ENCODE data around the gene SLF2. TPM values are rescaled to one million over a fixed set of nuclear protein-coding genes. Genes with fewer than 3 reads are reported as not detected.

The SLF2 gene
- total RNA-seq, 1 experiment from 2014 or later: 23.1 TPM

GRCh38 chr10:100960251-100960650 is 47.5 kb downstream of the SLF2 start:
- Histone ChIP-seq H2BK120ac (ENCODE audit: low read depth, low read length, poor library complexity, severe bottlenecking) (no peak overlapping the region), H3K27ac (ENCODE audit: insufficient read length, low read depth, low read length) (no peak overlapping the region), H3K79me2 (ENCODE audit: insufficient read depth, low read length) (no peaks in the 10 kb centered on the region), H3K79me1 (ENCODE audit: insufficient read depth, low read depth, low read length, poor library complexity, severe bottlenecking) (no peaks in the 10 kb centered on the region), H3K23ac (ENCODE audit: insufficient read length, low read depth, low read length) (no peak overlapping the region), H2AK5ac (ENCODE audit: insufficient read length, low read length) (no peak overlapping the region), H4K5ac (ENCODE audit: insufficient read length, low read depth, low read length) (no peak overlapping the region), H2BK20ac (ENCODE audit: low read depth, low read length, poor library complexity, severe bottlenecking) (no peak overlapping the region), H3K4ac (ENCODE audit: low read depth, low read length) (no peak overlapping the region), H3K14ac (ENCODE audit: insufficient read depth, low read length) (no peak overlapping the region), H3K4me1 (ENCODE audit: insufficient read depth, low read length) (no peaks in the 10 kb centered on the region), H3K9me3 (ENCODE audit: control insufficient read depth, low read depth, low read length) (no peaks in the 10 kb centered on the region), H3K9ac (ENCODE audit: extremely low read depth, insufficient read length, low read length) (no peak overlapping the region), H4K91ac (ENCODE audit: insufficient read length, low read depth, low read length) (no peak overlapping the region), H4K8ac (replicated peaks; ENCODE audit: insufficient read length, low read depth, low read length) (no peak overlapping the region), H3T11ph (ENCODE audit: low read length) (no peak overlapping the region), H3K27me3 (ENCODE audit: insufficient read depth, low read length) (no peaks in the 10 kb centered on the region), H2BK12ac (ENCODE audit: insufficient read length, low read depth, low read length) (no peak overlapping the region), H2BK5ac (ENCODE audit: insufficient read length, low read length) (no peak overlapping the region), H2AFZ (ENCODE audit: low read length) (no peak overlapping the region), H3K56ac (ENCODE audit: insufficient read length, low read depth, low read length) (no peak overlapping the region), H4K20me1 (ENCODE audit: control insufficient read depth, insufficient read depth, insufficient read length) (no peaks in the 10 kb centered on the region), H3K4me2 (ENCODE audit: insufficient read depth, insufficient read length, low read length) (no peak overlapping the region), H3K23me2 (ENCODE audit: insufficient read length, low read depth, low read length, poor library complexity, severe bottlenecking) (no peaks in the 10 kb centered on the region), H3K18ac (ENCODE audit: insufficient read length, low read depth, low read length) (no peak overlapping the region), H2BK15ac (ENCODE audit: low read depth, low read length) (no peak overlapping the region)
- Mint-ChIP-seq H3K4me3 (no peak overlapping the region), H3K9me3 (no peaks in the 10 kb centered on the region), H3K27me3 (ENCODE audit: low read depth) (no peaks in the 10 kb centered on the region), H3K27ac (no peak overlapping the region), H3K36me3 (ENCODE audit: insufficient read depth in 1 of 3, low read depth in 3 of 3) (peaks cover 0 to 40% (median 35%) of the 10 kb centered on the region in 3 experiments; a peak in 5 of 7 replicates), H3K4me1 (no peaks in the 10 kb centered on the region)
- TF ChIP-seq CTCF (conservative IDR thresholded peaks at IDR 0.05): no peak
- DNase-seq: no peak

Data from H9 (cell line).